HG03558 (cell line): ENCODE data around the gene GPANK1.

ENCODE experiments used
- ATAC-seq: cut with Tn5 transposase; IDR thresholded peaks from one replicate; pipeline ENCODE4 v1.9.1; 2021; ENCODE audit warnings: moderate number of reproducible peaks; ENCODE audit not compliant: unreplicated experiment; ENCODE audit errors: extremely low read depth

Gene GPANK1

DNA sequence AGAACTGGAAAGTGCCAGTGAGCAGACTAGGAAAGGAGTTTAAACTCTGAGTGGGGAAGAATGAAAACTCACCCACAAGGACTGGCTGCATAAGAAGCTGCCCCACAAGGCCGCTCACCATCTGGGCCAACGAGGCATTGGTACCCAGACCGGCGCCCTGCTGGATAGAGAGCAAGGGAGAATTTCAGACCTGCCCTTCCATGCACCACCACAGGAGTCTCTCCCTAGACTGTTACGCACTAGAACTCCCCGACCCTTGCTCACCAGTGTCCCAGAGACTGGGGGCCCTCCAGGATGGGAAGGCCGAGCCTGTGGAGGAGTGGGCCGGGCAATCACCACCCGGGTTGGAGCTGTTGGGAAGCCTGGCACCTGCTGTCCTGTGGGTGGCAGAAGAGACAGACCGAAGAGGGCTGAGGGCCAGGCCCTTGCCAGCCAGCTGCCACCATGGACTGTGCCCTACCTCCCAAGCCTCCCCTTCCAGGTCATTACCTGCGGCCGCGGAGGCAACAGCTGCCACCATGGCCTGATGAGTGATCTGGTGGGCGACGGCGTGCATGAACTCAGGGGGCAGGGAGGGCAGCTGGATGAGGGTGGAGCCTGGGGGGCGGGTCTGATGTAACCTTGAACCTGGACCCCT, 20.9 kb downstream of the GPANK1 start:
- no peak for ATAC-seq

DNA sequence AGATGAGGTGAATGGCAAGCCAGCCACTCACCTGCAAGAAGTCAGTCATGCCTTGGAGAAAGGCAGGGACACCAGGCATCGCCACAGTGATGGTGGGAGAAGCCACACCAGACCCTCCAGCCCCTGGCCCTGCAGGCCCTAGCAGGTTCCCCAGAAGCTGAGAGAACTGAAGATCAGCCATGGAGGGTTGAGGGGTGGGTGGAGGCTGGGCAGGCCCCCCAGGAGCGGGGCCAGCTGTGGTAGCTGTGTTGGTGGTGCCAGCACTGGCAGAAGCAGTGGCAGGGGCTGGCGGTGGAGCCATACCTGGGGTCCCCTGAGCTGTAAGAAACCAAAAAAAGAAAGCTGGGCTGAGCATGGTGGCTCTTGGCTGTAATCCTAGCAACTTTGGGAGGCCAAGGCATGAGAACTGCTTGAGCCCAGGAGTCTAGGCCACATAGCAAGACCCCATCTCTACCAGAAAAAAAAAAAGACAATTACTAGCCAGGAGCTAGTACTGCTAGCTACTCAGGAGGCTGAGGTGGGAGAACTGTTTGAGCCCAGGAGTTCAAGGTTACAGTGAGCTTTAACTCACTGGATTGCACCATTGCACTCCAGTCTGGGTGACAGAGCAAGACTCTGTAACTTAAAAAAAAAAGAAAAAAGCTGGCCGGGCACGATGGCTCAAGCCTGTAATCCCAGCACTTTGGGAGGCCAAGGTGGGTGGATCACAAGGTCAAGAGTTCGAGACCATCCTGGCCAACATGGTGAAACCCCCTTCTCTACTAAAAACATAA, 21.8 kb downstream of the GPANK1 start:
- no peak for ATAC-seq

DNA sequence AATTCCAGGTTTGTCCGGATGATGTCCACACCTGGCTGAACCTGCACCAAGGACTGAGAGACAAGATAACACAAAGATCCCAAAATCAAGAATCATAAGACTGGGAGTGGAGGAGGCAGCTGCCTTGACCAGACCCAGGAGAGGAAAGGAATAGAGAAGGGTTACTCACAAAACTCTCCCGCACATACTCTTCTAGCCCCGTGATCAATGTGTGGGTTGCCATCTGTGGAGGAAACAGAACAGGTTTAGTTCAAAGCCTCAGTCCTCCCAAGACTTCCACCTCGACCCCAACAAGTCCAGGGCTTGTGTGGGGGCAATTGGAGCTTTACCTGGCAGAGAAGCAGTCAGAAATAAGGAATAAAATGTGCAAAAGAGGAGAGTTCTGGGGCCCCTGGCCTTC, 23.4 kb downstream of the GPANK1 start:
- ATAC-seq = no peak

DNA sequence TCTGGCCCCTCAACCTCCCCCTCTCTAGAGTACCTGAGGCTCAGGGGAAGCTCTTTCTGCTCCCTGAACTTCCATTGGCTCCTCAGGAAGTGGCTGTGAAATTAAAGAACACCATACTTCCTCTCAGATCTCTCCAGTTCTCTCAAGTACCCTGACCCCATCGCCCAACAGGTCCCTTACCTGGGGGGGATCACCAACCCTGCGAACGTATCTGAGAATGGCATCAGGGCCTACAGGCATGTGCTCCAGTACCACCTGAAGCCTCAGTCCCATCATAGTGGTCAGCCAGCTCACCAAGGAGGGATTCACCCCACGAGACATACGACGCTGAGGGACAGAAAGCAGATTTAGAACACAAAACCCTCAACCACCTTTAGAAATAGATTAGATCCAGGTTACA, 24.2 kb downstream of the GPANK1 start:
- no peak for ATAC-seq

DNA sequence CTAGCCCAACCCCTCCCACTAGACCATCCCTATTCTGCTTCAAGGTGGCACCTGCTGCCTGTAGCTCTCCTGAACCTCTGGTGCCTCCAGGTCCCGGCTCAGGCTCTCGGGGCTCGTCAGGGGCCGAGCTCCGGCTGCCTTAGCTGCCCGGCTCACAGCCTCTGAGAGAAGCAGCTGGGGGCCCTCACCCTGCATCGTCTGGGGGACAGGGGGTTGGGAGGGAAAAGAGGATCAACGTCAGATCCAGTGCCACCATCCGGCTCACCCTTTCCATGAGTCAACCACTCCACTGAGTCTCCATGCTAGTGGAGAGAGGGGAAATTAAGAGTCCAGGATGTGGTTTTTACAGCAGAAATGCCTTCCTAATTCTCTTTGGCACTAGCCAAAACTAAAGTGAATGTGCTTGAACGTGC, 25.3 kb downstream of the GPANK1 start:
- no peak for ATAC-seq

DNA sequence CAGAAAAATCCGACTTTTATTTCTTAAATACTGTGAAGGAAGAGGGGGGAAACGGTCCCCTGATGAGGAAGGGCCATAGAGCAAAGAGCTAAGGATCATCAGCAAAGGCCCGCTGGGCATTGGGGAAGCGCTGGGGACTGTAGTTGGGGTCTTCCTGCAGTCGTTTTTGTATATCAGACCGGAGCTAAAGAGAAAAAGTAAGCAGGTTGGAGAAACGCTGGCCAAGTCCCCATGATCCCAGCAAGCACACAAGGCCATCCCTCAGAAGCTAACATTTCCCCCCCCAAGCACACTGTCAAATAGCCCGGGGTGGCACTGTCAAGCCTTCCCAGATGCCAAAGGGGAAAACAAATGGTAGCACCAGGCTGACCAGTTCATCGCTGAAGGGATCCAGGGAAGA, 25.8 kb downstream of the GPANK1 start:
- no peak for ATAC-seq

DNA sequence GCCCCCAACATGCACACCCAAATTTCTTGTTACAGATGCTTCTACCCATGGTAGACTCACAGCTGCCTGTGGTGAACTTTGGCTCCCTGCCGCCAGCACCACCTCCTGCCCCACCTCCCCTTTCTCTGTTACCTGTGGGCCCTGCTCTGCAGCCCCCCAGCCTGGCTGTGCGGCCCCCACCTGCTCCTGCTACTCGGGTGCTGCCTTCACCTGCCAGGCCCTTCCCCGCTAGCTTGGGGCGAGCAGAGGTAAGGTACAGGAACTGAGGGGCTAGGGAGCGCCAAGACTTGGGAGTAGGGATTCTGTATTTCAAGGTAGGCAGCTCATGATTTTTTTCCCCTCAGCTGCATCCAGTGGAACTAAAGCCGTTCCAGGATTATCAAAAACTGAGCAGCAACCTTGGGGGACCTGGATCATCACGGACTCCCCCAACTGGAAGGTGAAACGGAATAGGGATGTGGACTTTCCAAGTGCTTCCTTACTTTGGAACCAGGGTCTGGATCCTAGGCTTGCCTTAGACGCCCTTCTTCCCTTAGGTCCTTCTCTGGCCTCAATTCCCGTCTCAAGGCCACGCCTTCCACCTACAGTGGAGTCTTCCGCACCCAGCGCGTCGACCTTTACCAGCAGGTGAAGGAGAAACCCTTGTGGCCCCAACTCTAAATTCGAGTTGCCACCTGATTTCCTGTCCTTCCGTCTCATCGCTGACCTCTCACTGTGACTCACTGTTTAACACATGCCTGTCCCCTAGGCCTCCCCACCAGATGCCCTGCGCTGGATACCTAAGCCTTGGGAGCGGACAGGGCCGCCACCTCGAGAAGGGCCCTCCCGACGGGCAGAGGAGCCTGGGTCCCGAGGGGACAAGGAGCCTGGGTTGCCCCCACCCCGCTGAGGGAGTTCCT, 27.9 kb downstream of the GPANK1 start:
- no peak for ATAC-seq

DNA sequence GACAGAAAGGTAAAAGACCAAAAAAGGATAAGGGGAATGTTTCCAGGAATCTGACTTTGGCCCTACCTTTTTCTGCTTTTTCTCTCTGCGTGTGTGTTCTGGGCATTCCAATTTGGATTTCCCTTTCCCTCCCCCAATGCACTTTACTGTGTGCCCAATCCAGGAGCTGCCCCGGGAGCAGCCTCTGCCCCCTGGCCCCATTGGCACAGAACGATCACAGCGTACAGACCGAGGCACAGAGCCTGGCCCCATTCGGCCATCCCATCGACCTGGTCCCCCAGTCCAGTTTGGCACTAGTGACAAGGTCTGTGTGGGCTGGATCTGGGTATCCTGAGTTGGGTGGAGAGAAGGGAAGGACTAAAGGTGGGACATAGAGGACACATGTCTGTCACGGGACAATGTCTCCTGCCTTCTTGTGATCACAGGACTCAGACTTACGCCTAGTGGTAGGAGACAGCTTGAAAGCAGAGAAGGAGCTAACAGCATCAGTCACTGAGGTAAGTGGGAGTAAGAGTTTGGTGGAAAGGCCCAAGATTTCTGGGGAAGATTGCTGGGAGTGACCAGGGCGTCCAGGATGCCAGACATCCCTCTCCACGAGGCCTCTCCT, 29.7 kb downstream of the GPANK1 start:
- no peak for ATAC-seq

DNA sequence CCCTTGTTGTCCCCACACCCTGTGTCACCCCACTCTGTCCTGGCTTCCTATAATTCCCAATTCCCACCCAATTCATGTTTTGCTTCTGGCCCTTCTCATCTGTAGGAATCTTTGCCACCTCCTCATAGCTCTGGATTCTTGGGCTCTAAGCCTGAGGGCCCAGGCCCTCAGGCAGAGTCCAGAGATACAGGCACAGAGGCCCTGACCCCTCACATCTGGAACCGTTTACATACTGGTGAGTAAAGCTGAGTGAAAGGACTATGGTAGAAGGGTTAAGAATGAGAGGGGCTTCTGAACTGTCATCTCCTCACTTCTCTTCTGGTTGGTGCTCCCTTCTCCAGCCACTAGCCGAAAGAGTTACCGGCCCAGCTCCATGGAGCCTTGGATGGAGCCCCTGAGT, 30.7 kb downstream of the GPANK1 start:
- no peak for ATAC-seq

DNA sequence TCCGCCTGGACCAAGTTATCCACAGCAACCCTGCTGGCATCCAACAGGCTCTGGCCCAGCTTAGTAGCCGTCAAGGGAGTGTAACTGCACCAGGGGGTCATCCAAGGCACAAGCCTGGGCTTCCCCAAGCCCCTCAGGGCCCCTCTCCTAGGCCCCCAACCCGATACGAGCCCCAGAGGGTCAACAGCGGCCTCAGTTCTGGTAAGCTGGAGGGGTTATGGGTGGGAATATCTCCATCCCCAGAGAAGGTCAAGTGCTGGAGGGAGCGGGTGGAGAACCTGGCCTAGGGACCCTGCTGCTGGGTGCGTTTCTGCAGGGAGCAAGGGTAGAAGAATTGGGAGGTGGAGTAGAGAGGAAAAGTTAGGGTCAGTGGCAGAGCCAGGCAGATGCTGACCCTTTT, 31.4 kb downstream of the GPANK1 start:
- no peak for ATAC-seq

DNA sequence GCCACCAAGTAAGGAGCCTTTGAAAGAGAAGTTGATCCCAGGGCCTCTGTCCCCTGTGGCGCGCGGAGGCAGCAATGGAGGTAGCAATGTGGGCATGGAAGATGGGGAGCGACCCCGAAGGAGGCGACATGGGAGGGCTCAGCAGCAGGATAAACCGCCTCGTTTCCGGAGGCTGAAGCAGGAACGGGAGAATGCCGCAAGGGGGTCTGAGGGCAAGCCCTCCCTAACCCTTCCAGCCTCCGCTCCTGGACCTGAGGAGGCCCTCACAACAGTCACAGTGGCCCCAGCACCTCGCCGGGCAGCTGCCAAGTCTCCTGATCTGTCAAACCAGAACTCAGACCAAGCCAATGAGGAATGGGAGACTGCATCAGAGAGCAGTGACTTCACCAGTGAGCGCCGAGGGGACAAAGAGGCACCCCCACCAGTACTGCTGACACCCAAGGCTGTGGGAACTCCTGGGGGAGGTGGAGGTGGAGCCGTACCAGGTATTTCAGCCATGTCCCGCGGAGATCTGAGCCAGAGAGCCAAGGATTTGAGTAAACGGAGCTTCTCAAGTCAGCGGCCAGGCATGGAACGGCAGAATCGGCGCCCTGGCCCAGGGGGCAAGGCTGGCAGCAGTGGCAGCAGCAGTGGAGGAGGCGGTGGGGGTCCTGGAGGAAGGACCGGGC, 32.4 kb downstream of the GPANK1 start:
- no peak for ATAC-seq

DNA sequence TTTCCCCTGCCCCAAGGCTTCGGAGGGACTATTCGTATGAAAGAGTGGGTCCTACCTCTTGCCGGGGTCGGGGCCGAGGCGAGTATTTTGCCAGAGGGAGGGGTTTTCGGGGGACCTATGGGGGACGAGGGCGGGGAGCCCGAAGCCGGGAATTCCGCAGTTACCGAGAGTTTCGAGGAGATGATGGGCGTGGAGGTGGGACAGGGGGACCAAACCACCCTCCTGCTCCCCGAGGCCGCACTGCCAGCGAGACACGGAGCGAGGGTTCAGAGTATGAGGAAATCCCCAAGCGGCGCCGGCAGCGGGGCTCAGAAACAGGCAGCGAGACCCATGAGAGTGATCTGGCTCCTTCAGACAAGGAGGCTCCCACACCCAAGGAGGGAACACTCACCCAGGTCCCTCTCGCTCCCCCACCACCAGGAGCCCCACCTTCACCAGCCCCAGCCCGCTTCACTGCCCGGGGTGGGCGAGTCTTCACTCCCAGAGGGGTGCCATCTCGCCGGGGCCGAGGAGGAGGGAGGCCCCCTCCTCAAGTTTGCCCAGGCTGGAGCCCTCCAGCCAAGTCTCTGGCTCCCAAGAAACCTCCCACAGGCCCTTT, 33.0 kb downstream of the GPANK1 start:
- ATAC-seq = no peak

DNA sequence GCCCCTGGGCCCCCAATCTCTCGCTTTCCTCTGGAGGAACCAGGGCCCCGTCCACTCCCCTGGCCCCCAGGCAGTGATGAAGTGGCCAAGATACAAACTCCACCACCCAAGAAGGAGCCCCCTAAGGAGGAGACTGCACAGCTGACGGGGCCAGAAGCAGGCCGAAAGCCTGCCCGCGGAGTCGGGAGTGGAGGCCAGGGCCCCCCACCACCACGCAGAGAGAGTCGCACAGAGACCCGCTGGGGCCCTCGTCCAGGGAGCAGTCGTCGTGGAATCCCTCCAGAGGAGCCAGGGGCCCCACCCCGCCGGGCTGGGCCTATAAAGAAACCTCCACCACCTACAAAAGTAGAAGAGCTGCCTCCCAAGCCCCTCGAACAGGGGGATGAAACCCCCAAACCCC, 33.6 kb downstream of the GPANK1 start:
- no peak for ATAC-seq

DNA sequence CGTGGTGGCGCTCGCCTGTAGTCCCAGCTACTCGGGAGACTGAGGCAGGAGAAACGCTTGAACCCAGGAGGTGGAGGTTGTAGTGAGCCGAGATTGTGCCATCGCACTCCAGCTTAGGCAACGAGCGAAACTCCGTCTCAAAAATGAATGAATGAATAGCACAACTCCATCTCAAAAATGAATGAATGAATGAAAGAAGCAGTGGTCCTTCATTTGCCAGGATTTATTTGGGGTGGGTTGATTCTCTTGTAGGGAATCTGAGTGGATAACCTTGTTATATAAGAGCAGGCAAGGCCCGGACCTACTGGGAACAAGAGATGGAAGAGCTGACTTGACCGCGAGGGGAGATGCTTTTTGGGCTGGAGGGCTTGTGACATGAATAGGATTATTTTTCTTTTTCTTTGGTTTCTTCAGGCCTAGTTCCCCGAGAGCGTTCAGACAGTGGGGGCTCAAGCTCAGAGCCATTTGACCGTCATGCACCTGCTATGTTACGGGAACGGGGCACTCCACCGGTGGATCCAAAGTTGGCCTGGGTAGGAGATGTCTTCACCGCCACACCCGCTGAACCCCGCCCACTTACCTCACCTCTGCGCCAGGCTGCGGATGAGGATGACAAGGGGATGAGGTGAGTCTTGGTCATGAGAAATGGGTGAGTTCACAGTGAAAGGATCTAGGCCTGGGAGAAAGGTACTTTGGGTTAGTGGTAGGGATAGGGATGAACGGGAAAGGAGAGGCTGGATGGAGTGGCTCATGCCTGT, 34.4 kb downstream of the GPANK1 start:
- ATAC-seq = no peak

DNA sequence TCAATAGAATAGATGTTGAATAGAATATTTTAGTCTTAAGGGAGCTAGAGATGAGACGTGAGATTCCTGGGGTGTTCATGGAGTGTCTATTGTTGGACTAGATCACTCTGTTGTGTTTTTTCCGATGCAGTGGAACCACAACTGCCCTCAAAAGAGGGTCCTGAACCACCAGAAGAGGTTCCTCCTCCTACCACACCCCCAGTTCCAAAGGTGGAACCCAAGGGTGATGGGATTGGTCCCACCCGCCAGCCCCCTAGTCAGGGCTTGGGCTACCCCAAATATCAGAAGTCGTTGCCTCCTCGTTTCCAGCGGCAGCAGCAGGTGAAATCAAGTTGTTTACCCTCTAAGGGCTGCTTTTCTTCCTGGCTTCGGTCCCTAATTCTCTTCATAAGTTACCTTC, 35.8 kb downstream of the GPANK1 start:
- no peak for ATAC-seq

DNA sequence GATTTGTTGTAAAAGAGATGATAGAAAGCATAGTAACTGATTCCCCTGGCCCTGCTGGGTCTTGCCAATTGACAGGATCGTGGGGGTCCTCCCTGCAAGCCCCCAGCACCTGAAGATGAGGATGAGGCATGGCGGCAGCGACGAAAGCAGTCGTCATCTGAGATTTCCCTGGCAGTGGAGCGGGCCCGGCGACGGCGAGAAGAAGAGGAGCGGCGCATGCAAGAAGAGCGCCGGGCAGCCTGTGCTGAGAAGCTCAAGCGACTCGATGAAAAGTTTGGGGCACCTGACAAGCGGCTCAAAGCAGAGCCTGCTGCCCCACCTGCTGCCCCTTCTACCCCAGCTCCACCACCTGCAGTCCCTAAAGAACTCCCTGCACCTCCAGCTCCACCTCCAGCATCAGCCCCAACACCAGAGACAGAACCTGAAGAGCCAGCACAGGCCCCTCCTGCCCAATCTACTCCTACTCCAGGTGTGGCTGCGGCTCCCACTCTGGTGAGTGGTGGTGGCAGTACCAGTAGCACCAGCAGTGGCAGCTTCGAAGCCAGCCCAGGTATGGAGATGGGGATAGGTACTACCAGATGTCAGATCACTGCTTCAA, 37.0 kb downstream of the GPANK1 start:
- ATAC-seq = no peak

DNA sequence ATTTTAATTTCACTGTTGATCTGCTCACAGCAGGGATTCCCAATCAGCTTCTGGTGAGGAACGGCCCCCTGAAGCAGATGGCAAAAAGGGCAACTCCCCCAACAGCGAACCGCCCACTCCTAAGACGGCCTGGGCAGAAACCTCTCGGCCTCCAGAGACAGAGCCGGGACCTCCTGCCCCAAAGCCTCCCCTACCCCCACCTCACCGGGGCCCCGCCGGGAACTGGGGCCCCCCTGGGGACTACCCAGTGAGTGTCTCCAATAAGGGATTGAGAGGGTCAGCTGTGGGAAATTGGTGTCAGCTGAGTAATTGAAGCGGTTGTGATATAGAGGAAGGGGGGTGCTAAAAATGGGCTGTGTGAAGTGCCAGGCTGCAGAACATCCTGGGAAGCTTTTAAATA, 37.8 kb downstream of the GPANK1 start:
- ATAC-seq = no peak

DNA sequence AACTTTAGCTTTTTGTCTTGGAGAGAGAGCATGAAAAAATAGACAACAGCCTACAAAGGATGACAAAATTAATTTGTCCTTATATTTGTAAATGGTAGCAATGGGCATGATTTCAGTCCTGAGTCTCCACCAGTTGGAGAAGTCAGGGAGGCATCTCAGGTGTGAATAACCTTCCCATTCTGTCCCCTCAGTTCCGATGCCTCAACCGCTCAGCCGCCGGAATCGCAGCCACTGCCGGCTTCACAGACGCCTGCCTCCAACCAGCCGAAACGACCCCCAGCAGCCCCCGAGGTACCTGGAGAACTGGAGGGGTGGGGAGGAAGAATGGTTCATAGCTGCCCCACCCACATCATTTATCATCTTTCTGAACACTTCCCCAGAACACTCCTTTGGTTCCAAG, 40.7 kb downstream of the GPANK1 start:
- ATAC-seq = no peak

DNA sequence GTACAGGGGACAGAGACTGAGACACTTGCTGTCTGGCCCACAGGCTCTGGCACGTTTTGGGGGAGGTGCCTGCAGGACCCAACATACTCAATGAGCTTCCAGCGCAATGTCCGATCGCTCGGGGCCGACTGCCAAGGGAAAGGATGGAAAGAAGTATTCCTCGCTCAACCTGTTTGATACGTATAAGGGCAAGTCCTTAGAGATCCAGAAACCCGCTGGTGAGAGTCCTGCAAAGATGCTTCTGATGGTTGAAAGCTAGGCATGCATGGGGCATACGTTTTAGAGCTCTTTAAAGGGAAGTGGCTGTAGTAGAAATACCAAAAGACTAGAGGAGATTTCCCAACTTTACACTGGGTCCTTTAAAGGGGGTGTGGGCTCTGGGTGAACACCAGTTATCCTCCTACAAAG, 42.1 kb downstream of the GPANK1 start:
- ATAC-seq = no peak
